ENCODE results near the gene CRAMP1. TPM values are rescaled to one million over a fixed set of nuclear protein-coding genes. Genes with fewer than 3 reads are reported as not detected.

Gene CRAMP1
- total and polyA plus RNA-seq, 2 of the 8 experiments (the other 6 are each of a cell fraction or from before 2014, with no cell fraction given): 19.2 to 23.2 TPM

- TF ChIP-seq HDAC6 (IDR thresholded peaks at IDR 0.05; ENCODE audit: low read depth, low read length) (no peak), SIN3A (conservative IDR thresholded peaks at IDR 0.05 in 1 of 2, IDR thresholded peaks at IDR 0.05 in 1 of 2; ENCODE audit: low read depth in 1 of 2, low read length in 2 of 2) (peak; percentile 50 to 53; a peak in 2 of 4 replicates), KDM1A (IDR thresholded peaks at IDR 0.05; ENCODE audit: borderline replicate concordance, low read length) (no peak), YY1 (IDR thresholded peaks at IDR 0.05; ENCODE audit: low read depth, low read length) (no peak), RBBP5 (IDR thresholded peaks at IDR 0.05; ENCODE audit: borderline replicate concordance, low read depth, low read length) (peak; percentile 26; the same call in 1 of the 2 replicates), KDM4A (IDR thresholded peaks at IDR 0.05; ENCODE audit: low read depth, low read length, severe bottlenecking) (peak; percentile 32), HDAC2 (IDR thresholded peaks at IDR 0.05; ENCODE audit: borderline replicate concordance in 1 of 2, low read depth in 2 of 2, low read length in 2 of 2) (0 out of 4 replicates have a peak, but pooled peaks of 1 of the 2 experiments have one; percentile 8)
- TF ChIP-seq, protein P1, sequence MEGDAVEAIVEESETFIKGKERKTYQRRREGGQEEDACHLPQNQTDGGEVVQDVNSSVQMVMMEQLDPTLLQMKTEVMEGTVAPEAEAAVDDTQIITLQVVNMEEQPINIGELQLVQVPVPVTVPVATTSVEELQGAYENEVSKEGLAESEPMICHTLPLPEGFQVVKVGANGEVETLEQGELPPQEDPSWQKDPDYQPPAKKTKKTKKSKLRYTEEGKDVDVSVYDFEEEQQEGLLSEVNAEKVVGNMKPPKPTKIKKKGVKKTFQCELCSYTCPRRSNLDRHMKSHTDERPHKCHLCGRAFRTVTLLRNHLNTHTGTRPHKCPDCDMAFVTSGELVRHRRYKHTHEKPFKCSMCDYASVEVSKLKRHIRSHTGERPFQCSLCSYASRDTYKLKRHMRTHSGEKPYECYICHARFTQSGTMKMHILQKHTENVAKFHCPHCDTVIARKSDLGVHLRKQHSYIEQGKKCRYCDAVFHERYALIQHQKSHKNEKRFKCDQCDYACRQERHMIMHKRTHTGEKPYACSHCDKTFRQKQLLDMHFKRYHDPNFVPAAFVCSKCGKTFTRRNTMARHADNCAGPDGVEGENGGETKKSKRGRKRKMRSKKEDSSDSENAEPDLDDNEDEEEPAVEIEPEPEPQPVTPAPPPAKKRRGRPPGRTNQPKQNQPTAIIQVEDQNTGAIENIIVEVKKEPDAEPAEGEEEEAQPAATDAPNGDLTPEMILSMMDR (IDR thresholded peaks at IDR 0.05; ENCODE audit: control extremely low read depth in 1 of 3, insufficient read depth in 1 of 3, low read depth in 1 of 3, low read length in 3 of 3): no peak
Observed at GRCh38 chr16:1612320-1613111, at the start of gene CRAMP1 (continued).
